Prostate gland (tissue), 2 donors: ENCODE data around the gene PRKAR1B.
"Not testable (repeated sequence)": the region's sequence is repeated elsewhere in the genome, so short reads cannot be mapped to it uniquely, and the experiment has no call there.

Source experiments
- CTCF ChIP-seq, 4 experiments: fragments of 200-600 bp in 2 of 4; fragments of 450-650 bp in 2 of 4; sonication (generic) in 2 of 4; IDR thresholded peaks; 1 replicate in 3 of 4; 2 replicates in 1 of 4; pipeline ENCODE4 v1.5.1; 2016 to 2019; ENCODE audit warnings: antibody characterized with exemption in 4 of 4, mild to moderate bottlenecking in 2 of 4, moderate library complexity in 2 of 4
- POLR2A ChIP-seq: fragments of 450-650 bp; IDR thresholded peaks from one replicate; pipeline ENCODE4 v1.6.1; 2016; ENCODE audit warnings: antibody characterized with exemption, mild to moderate bottlenecking

- not testable (repeated sequence) for TF ChIP-seq CTCF (IDR thresholded peaks at IDR 0.05); POLR2A
Measured at GRCh38 chr7:635687-636382, 91.2 kb downstream of the PRKAR1B start.
